Subcutaneous adipose tissue (tissue), 4 donors: ENCODE results near the gene CFAP410. TPM values are rescaled to one million over a fixed set of nuclear protein-coding genes. Genes with fewer than 3 reads are reported as not detected.

Experiments
- total RNA-seq, 4 donors: library from RNA; depleted of rRNA; stranded (reverse); fragments of >200 nt; gene quantifications; one replicate each; pipeline ENCODE4 v1.1.0, GENCODE V29; 2016
- TF ChIP-seq, protein P1 (sequence below): fragments of 450-650 bp; IDR thresholded peaks from one replicate; pipeline ENCODE4 v1.5.1; 2016; ENCODE audit warnings: low read depth, mild to moderate bottlenecking, control low read depth, antibody characterized with exemption, moderate library complexity

CFAP410 gene
- total RNA-seq, 4 donors from 2014 or later, result 9.1 to 56.7 (median 23.1) TPM

DNA sequence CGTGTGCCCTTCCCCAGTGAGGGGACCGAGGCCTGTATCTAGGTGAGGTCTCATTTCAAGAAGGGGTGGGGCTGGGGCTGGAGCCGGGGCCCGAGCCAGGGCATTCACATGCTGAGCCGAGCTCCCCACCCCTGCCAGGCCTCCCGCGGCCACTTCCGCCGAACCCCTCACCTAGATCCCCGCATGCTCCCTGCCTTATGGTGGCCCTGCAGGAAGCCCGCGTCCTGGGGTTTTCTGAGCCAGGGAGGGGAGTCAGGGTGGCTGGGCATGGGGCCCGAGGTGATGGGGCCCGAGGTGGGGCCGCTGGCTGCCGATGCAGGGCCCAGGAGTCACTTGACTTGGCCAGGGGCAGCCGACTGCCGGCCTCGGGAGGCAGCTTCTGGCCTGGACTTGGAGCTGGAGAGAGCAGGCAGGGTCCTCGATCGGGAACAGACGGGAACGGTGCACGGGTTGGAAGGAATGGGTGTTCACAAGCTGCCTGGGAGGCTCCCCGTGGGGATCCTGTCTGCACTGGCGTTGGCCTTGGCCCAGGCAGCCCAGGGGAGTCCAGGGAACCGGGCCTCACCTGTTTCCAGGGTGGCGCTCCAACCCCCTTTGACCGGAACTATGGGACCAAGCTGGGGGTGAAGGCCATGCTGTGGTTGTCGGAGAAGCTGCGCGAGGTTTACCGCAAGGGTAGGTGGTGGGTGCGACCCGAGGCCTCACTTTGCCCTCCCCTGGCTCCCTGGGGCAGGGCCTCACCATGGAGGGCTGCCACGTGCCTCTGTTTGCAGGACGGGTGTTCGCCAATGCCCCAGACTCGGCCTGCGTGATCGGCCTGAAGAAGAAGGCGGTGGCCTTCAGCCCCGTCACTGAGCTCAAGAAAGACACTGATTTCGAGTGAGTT, 13.6 kb downstream of the CFAP410 start:
- TF ChIP-seq, protein P1, sequence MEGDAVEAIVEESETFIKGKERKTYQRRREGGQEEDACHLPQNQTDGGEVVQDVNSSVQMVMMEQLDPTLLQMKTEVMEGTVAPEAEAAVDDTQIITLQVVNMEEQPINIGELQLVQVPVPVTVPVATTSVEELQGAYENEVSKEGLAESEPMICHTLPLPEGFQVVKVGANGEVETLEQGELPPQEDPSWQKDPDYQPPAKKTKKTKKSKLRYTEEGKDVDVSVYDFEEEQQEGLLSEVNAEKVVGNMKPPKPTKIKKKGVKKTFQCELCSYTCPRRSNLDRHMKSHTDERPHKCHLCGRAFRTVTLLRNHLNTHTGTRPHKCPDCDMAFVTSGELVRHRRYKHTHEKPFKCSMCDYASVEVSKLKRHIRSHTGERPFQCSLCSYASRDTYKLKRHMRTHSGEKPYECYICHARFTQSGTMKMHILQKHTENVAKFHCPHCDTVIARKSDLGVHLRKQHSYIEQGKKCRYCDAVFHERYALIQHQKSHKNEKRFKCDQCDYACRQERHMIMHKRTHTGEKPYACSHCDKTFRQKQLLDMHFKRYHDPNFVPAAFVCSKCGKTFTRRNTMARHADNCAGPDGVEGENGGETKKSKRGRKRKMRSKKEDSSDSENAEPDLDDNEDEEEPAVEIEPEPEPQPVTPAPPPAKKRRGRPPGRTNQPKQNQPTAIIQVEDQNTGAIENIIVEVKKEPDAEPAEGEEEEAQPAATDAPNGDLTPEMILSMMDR, result no peak

DNA sequence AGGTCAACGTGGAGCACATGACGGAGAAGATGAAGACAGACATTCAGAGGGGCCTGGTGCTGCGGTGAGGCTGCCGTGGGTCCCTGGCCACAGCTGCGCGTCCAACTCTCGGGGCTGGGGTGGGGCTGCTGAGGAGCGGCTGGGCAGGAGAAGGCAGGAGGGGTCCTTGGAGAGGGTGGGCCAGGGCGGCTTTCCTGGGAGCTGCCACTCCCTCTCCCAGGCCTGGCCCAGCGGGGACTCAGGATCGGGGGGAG, 14.4 kb downstream of the CFAP410 start:
- TF ChIP-seq, protein P1, result no peak

DNA sequence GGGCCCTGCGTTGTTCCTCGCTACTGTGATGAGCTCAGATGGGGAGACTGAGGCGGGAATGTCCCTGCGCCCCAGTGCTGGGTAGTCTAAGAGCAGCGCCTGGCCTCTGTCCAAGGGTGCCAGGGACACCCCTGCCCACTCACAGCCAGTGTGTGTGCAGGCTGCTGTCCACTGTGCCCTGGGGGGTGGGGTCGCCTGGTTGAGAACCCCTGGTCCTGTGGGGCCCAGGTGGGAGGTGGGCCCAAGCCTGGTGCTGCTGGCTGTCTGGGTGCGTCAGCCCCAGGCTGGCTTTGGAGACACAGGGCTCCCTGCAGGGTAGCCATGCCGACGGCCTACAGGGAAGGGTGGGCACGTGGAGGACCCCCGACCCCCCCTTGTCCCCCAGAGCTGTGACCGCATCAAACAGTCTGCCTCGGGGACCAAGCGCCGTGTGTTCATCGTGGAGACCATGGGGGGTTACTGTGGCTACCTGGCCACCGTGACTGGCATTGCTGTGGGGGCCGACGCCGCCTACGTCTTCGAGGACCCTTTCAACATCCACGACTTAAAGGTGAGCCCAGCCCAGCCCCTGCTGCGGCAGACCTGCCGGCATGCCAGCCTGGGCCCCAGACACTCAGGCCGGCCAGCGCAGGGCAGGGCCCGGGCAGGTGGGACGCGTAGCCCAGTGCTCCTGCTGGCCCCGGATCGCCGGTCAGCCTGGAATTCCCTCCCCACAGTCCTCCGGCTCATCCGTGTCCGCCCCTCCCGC, 14.9 kb downstream of the CFAP410 start:
- TF ChIP-seq, protein P1, result no peak

DNA sequence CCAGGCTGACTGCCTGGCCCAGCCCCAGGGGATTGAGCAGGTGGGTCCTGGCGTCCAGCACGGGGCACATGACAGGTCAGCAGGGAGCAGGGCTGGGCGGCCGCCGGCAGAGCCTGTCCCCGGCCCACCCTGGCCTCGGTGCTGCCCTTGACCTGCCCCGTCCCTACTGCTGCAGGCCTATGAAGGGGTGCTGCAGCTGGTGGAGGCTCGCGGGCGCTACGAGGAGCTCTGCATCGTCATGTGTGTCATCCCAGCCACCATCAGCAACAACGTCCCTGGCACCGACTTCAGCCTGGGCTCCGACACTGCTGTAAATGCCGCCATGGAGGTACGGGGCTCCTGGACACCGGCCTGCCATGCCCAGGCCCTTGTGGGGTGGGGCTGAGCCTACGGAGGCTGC, 15.6 kb downstream of the CFAP410 start:
- TF ChIP-seq, protein P1, result no peak

DNA sequence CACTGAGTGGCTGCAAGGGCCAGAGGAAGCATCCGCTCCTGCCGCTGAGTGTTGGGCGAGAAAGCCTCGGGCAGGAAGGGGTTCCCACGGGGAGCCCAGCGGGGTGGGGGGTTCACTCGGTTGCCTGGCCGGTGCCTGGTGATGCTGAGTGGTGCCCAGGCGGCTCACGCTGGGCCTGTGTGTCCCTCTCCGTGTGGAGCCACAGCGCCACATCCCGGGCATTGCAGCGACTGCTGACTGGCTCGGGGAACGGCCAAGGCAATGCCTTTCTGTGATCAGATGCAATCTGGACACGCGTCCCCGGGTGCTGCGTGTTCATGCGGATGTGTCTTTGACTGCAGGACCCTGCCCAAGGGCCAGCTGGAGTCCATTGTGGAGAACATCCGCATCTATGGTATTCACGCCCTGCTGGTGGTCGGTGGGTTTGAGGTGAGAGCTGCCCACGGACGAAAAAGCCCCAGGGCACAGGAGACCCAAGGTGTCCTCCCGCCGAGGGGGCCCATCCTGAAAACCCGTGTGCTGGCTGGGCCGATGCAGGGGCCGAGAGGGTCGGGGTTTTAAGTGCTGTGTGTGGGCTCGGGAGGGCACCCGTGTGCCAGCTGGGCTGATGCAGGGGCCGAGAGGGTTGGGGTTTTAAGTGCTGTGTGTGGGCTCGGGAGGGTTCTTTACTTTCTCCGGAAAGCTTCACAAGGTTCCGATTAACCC, 16.4 kb downstream of the CFAP410 start:
- TF ChIP-seq, protein P1, result no peak

DNA sequence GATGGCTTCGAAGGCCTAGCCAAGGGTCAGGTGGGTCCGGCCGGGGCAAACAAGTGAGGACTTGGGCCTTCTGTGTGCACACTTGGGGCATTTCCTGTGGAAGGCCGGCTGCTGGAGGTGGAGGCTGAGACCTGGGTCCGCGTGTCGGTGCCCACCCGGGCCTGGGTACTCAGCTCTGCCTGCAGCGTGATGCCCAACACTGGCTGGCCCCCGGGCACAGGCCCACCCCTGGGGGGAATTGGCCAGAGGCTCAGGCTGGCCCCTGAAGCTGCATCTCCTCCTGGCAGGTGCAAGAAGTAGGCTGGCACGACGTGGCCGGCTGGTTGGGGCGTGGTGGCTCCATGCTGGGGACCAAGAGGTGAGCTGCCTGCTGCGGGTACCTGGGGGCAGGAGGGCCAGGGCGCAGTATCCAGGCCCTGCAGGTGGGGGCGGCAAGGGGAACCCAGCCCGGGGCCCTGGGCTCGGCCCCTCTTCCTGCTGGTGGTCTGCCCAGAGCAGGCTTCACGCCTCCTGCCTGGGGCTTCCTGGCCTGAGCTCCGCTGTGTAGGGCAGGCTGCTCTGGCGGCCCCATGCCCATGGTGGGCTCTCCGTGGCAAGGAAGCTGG, 17.2 kb downstream of the CFAP410 start:
- TF ChIP-seq, protein P1, result no peak
